ENCODE results near the gene GNAI2. TPM values are rescaled to one million over a fixed set of nuclear protein-coding genes. Genes with fewer than 3 reads are reported as not detected.

GNAI2 gene
- total and polyA plus RNA-seq, 2 donors (not counting 3 experiments of a cell fraction or from before 2014, with no cell fraction given): 767 to 1,875 TPM

- H3K9me3 ChIP-seq (replicated peaks; ENCODE audit: control insufficient read depth, insufficient read depth, low read length): no peaks in the 10 kb centered on the region
- H3K27ac ChIP-seq (ENCODE audit: insufficient read depth, low read depth, low read length): peak overlapping the region; percentile 19
- H3K36me3 ChIP-seq (ENCODE audit: control insufficient read depth in 2 of 2, extremely low read depth in 1 of 2, insufficient read depth in 2 of 2, low read length in 2 of 2): peaks cover 14 to 50% of the 10 kb centered on the region in 2 experiments
- BruUV-seq (replicated peaks): TSS peak; percentile 1
- no peak overlapping the region for H3K9ac ChIP-seq (replicated peaks; ENCODE audit: extremely low read depth, insufficient read depth, low read length)
- intact Hi-C loops (cut with micrococcal nuclease): no loop called here
- no peaks in the 10 kb centered on the region for H3K9me1 ChIP-seq (replicated peaks; ENCODE audit: control insufficient read depth, extremely low read depth, insufficient read depth, low read length)
- DNase-seq (ENCODE audit: low read depth, low spot score): peak; percentile 66
- CTCF ChIA-PET: interaction anchor here (0.9 to 8.6 kb wide), 6 partner anchors 9 to 29 kb away, joined by 4 to 98 read pairs (median 11); partner anchors contain the start of gene GNAI2
- peaks cover 53% of the 10 kb centered on the region for H3K4me1 ChIP-seq (ENCODE audit: control insufficient read depth, extremely low read depth, insufficient read depth, low read length)
- POLR2A ChIA-PET: interaction anchor here (1.2 kb wide), 1 partner anchor 10 kb away, joined by 3 read pairs; no protein-coding TSS in a partner anchor
- H3K4me2 ChIP-seq (ENCODE audit: insufficient read depth, low read length): no peak overlapping the region
- no peak overlapping the region for H3K4me3 ChIP-seq (replicated peaks in 1 of 3; ENCODE audit: insufficient read depth in 1 of 3, low read depth in 1 of 3, low read length in 3 of 3)
- peaks cover 37% of the 10 kb centered on the region for H3K79me2 ChIP-seq (ENCODE audit: control insufficient read depth, insufficient read depth, low read length)
- no peaks in the 10 kb centered on the region for H4K20me1 ChIP-seq (replicated peaks; ENCODE audit: control insufficient read depth, extremely low read depth, insufficient read depth, low read length)
- no peak overlapping the region for H2AFZ ChIP-seq (ENCODE audit: low read depth, low read length)
- H3K27me3 ChIP-seq (ENCODE audit: control insufficient read depth in 2 of 2, insufficient read depth in 2 of 2, low read length in 2 of 2): no peaks in the 10 kb centered on the region
- dilution Hi-C loops (cut with MboI; ENCODE audit: extremely low pct_ligation_motif_present, low sequenced_read_pairs): no loop called here
- FAIRE-seq: peak; percentile 72
- TF ChIP-seq EZH2 (IDR thresholded peaks at IDR 0.05; ENCODE audit: borderline replicate concordance, low read depth, low read length, severe bottlenecking) (no peak), POLR2AphosphoS5 (IDR thresholded peaks at IDR 0.05; ENCODE audit: insufficient read depth, low read depth, low read length) (no peak), CTCF (IDR thresholded peaks at IDR 0.05; ENCODE audit: extremely low read depth in 1 of 2, insufficient read depth in 1 of 2, low read depth in 1 of 2, low read length in 2 of 2) (peak; percentile 50 to 73)
These were observed 21.2 kb downstream of the GNAI2 start for GRCh38 chr3:50256978-50257890.

Data from endothelial cell of umbilical vein (primary cell).